ENCODE data around the gene FARS2.

DNA sequence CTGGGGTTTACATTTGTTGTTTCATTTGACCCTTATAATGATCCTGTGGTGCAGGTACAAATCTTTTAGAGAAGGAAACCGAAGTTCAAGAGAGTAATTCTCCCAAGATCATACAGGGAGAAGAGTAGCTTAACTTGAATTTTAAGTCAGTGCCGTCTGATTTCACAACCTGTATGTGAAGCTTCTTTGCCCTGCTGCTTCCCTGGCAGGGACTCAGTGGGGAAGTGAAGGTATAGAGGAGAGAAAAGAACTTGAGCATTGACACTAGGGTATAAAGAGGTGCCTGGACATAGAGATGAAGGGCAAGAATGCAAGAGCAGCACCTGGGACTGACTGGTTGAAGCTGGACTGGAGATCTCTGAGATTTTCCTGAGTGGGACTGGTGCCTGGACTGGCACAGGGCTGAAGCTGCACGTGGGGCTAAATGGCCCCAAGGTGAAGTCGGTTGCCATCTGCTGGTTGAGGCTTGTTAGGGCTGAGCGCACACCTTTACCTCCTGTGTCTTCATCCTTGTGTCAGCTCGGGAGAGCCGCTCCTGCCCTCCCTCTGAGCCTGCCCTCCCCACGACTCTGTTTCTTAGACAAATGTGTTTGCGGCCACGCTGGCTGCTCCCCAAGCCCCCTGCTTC lies 41.8 kb downstream of the FARS2 start:
- TF ChIP-seq, protein P1, sequence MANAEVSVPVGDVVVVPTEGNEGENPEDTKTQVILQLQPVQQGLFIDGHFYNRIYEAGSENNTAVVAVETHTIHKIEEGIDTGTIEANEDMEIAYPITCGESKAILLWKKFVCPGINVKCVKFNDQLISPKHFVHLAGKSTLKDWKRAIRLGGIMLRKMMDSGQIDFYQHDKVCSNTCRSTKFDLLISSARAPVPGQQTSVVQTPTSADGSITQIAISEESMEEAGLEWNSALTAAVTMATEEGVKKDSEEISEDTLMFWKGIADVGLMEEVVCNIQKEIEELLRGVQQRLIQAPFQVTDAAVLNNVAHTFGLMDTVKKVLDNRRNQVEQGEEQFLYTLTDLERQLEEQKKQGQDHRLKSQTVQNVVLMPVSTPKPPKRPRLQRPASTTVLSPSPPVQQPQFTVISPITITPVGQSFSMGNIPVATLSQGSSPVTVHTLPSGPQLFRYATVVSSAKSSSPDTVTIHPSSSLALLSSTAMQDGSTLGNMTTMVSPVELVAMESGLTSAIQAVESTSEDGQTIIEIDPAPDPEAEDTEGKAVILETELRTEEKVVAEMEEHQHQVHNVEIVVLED (CRISPR knock-in tag; IDR thresholded peaks at IDR 0.05), result no peak
- TF ChIP-seq, protein P2, sequence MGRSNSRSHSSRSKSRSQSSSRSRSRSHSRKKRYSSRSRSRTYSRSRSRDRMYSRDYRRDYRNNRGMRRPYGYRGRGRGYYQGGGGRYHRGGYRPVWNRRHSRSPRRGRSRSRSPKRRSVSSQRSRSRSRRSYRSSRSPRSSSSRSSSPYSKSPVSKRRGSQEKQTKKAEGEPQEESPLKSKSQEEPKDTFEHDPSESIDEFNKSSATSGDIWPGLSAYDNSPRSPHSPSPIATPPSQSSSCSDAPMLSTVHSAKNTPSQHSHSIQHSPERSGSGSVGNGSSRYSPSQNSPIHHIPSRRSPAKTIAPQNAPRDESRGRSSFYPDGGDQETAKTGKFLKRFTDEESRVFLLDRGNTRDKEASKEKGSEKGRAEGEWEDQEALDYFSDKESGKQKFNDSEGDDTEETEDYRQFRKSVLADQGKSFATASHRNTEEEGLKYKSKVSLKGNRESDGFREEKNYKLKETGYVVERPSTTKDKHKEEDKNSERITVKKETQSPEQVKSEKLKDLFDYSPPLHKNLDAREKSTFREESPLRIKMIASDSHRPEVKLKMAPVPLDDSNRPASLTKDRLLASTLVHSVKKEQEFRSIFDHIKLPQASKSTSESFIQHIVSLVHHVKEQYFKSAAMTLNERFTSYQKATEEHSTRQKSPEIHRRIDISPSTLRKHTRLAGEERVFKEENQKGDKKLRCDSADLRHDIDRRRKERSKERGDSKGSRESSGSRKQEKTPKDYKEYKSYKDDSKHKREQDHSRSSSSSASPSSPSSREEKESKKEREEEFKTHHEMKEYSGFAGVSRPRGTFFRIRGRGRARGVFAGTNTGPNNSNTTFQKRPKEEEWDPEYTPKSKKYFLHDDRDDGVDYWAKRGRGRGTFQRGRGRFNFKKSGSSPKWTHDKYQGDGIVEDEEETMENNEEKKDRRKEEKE (IDR thresholded peaks at IDR 0.05; ENCODE audit: borderline replicate concordance in 1 of 2, control insufficient read depth in 1 of 2, low read depth in 2 of 2, low read length in 1 of 2), result no peak
- TF ChIP-seq, protein P3, sequence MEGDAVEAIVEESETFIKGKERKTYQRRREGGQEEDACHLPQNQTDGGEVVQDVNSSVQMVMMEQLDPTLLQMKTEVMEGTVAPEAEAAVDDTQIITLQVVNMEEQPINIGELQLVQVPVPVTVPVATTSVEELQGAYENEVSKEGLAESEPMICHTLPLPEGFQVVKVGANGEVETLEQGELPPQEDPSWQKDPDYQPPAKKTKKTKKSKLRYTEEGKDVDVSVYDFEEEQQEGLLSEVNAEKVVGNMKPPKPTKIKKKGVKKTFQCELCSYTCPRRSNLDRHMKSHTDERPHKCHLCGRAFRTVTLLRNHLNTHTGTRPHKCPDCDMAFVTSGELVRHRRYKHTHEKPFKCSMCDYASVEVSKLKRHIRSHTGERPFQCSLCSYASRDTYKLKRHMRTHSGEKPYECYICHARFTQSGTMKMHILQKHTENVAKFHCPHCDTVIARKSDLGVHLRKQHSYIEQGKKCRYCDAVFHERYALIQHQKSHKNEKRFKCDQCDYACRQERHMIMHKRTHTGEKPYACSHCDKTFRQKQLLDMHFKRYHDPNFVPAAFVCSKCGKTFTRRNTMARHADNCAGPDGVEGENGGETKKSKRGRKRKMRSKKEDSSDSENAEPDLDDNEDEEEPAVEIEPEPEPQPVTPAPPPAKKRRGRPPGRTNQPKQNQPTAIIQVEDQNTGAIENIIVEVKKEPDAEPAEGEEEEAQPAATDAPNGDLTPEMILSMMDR (IDR thresholded peaks at IDR 0.05 in 2 of 3, conservative IDR thresholded peaks at IDR 0.05 in 1 of 3; ENCODE audit: insufficient read depth in 2 of 3, low read depth in 1 of 3, low read length in 3 of 3), result peak; percentile 50 to 53 (median 52); a peak in 4 of 6 replicates
